Fibroblast of skin of left biceps (primary cell): ENCODE measurements around the gene PA2G4.
"Not testable (repeated sequence)": the region's sequence is repeated elsewhere in the genome, so short reads cannot be mapped to it uniquely, and the experiment has no call there.

Source experiments
- DNase-seq, 2 experiments: peaks; one replicate each; pipeline ENCODE4 v3.0.0-alpha.2; 2013; ENCODE audit warnings: low read depth in 2 of 2

The PA2G4 gene

DNA sequence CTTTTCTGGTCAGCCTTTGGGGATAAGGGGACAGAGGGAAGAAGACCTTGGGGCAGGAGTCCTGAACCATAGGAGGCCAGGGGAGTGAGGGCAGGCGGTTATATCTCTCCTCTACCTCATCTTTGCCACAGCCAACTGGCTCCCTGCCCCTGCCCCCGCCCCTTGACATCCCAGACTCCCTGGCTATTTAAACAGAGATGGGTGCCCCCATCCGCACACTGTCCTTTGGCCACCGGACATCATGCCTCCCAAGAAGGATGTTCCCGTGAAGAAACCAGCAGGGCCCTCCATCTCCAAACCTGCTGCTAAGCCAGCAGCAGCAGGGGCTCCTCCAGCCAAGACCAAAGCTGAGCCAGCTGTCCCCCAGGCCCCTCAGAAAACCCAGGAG lies 49.3 kb downstream of the PA2G4 start:
- no peak for DNase-seq

- no peak for DNase-seq
Measured at GRCh38 chr12:56154246-56154771, 50.0 kb downstream of the PA2G4 start.

GRCh38 chr12:56154818-56155217 lies 50.5 kb downstream of the PA2G4 start:
- DNase-seq = no peak

- DNase-seq = no peak
Measured at GRCh38 chr12:56155256-56155845, 51.0 kb downstream of the PA2G4 start.

- DNase-seq = not testable (repeated sequence)
Measured at GRCh38 chr12:56156464-56157200, 52.3 kb downstream of the PA2G4 start.

DNA sequence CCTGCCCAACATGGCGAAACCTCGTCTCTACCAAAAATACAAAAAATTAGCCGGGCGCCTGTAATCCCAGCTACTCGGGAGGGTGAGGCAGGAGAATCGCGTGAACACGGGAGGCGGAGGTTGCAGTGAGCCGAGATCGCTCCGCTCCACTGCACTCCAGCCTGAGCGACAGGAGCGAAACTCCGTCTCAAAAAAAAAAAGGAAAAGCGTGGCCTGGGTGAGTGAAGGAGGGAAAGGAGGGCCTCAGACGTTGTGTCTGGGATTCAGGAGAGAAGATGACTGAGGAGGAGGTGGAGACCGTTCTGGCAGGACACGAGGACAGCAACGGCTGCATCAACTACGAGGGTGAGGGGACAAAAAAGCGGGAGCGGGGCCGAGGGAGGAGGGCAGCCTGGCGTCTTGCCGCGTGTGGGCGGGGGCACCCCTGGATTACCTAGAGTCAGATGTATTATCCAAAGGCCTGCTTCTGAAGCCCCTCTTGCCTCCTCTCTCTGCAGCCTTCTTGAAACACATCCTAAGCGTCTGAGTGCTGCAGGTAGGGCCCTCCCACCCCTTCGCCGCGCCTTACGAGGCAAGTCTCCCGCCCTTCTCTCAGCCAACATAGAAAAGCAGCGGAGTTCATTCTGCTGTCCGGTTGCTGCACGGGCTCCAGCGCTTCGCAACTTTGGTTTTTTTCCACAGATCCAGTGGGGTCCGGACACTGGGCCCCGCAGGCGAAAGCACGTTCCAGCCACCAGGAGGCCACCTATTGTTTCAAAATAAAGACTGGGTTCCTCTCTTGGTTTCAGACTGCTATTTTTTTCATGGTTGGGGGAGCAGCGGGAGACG lies 53.1 kb downstream of the PA2G4 start:
- peak; percentile 73 to 77 for DNase-seq

DNA sequence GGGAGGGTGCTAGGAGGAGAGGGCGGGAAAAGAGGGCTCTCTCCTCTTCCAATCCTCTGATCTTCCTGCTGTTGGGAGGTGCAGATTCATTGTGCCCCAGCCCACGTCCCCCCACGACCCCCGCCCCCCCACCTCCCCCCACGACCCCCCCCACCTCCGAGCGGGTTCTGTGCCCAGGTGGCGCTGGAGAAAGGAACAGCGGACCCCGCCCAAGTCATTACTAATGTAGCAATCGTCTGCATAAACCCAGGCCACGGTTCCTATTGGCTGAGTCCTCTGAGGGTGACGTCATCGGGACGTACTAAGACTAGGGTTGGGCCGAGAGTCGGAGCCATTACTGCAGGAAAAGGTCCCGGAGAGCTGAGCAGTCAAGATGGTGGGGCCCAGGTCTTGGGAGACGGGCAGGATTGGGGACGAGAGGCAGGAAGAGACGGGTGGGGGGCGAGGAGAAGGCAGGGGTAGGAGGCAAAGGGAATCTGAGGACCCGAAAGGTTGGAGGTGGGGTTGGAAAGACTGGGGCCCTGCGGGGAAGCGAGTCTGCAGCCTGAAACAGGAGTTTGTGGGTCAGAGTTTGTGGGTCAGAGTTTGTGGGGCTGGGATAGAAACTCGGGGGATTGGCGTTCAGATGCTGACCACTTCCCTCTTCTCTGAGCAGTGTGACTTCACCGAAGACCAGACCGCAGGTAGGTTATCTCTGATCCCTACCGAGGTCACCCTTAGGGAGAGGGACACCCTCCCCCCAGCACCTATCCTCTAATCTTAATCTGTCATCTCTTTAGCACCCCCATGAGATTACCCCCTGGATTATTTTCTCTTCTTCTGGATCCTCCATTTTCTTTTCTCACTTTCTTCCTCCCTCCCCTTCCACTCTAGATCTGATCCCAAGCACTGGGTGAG lies 53.9 kb downstream of the PA2G4 start, which contains the start of gene MYL6:
TSS of gene MYL6 (plus strand) at position 331 of the 897 bp plus-strand sequence. CDS start at position 374, 43 bp downstream.
- peak; percentile 93 to 94 for DNase-seq

DNA sequence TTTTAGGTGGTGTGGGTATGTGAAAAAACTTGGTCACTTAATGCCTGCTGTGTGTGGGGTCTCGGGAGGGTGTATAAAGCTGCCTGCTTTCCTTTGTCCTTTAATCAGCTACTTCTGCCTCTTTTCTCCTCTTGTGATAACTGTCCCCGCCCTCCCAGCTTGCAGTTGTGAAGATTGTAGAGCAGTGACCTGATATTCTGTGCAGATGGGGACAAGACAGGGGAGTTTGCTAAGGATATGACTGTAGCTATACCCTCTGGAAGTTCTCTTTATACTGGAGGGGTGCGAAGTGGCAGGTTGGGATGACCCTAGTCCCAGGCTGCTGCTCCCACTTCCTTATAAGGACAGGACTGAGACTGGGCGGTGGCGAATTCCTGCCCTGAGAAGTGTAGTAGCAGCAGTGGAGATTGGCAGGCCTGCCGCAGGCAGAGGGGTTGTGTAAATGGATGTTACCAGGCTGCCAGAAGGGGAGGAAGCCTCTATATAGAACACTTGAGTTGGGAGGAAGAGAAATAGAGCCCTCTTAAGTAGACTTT lies 54.6 kb downstream of the PA2G4 start:
- peak; percentile 40 to 46 for DNase-seq

DNA sequence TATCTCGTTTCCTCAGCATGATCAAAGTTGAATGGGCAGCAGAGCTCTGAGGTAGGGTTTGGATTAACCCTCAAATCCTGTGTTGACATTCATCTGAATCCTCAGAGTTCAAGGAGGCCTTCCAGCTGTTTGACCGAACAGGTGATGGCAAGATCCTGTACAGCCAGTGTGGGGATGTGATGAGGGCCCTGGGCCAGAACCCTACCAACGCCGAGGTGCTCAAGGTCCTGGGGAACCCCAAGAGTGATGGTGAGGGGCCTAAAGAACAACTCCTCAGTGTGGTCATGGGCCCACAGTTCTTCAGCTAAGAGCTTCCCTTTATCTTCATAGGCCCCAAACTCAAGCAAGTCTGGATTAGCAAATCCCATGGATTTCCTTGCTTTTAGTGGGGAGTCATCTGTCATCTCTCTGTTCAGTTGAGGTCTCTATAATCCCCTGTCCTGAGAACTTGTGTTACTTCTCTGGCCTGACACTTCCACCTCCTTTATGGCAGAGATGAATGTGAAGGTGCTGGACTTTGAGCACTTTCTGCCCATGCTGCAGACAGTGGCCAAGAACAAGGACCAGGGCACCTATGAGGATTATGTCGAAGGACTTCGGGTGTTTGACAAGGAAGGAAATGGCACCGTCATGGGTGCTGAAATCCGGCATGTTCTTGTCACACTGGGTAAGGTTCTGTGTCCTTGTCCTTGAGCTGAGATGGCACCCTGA lies 55.3 kb downstream of the PA2G4 start:
- no peak for DNase-seq

DNA sequence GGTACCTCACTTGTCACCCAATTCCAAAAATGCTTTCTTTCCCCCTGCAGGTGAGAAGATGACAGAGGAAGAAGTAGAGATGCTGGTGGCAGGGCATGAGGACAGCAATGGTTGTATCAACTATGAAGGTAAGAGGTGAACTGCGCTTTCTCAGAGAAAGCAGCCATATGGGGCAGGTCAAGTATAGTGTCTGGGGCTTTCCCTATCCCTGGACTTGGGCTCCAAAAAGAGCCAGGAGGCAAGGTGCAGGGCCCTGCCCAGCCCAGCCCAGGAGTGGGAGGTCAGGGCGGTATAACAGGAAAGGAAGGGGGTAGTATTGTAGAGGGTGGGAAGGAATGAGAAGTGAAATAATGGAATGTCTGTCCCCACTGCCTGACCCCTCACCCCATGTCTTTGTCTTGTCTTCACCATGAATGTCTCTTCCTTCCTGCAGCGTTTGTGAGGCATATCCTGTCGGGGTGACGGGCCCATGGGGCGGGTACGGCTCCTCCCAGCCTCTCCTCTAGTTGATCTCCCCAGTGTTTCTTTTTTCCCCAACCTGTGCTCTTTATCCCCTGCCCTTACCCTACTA lies 55.9 kb downstream of the PA2G4 start:
- DNase-seq = no peak

- no peak for DNase-seq
Measured at GRCh38 chr12:56160894-56161689, 56.7 kb downstream of the PA2G4 start.

- no peak for DNase-seq
Measured at GRCh38 chr12:56161690-56162351, 57.5 kb downstream of the PA2G4 start.

GRCh38 chr12:56162468-56163290 lies 58.3 kb downstream of the PA2G4 start:
- no peak for DNase-seq
